SK-N-SH treated with all-trans-retinoic acid at 6 μM for 48 hours (cell line): ENCODE results near the gene RASA3.

ENCODE experiments used
- ATAC-seq: fragments of 200-7000 bp; cut with Tn5 transposase; 3 replicates; pipeline ENCODE4 v1.9.1; 2020; ENCODE audit warnings: mild to moderate bottlenecking, moderate library complexity
- ARNTL ChIP-seq: fragments of 450-650 bp; formaldehyde crosslinking; IDR thresholded peaks from 2 replicates; pipeline ENCODE4 v1.5.0; 2020; ENCODE audit warnings: low read depth, mild to moderate bottlenecking, moderate library complexity, borderline replicate concordance
- BACH2 ChIP-seq: fragments of 250-450 bp; sonication (Bioruptor Pico); IDR thresholded peaks from 2 replicates; pipeline ENCODE4 v1.9.0; 2021; ENCODE audit warnings: mild to moderate bottlenecking, borderline replicate concordance
- GLIS3 ChIP-seq: fragments of 250-450 bp; sonication (Bioruptor Pico); IDR thresholded peaks from 2 replicates; pipeline ENCODE4 v1.5.0; 2020; ENCODE audit warnings: mild to moderate bottlenecking, moderate library complexity
- ISL1 ChIP-seq: fragments of 250-450 bp; sonication (Bioruptor Pico); IDR thresholded peaks from 2 replicates; pipeline ENCODE4 v2.1.2; 2022; ENCODE audit warnings: mild to moderate bottlenecking, moderate library complexity
- OSR1 ChIP-seq: fragments of 250-450 bp; sonication (Bioruptor Pico); IDR thresholded peaks from 2 replicates; pipeline ENCODE4 v1.8.0; 2022; ENCODE audit warnings: moderate library complexity, mild to moderate bottlenecking, inconsistent platforms
- PPARA ChIP-seq: fragments of 250-450 bp; sonication (Bioruptor Pico); IDR thresholded peaks from 2 replicates; pipeline ENCODE4 v1.5.0; 2020; ENCODE audit warnings: mild to moderate bottlenecking, borderline replicate concordance
- RARB ChIP-seq: fragments of 250-450 bp; sonication (Bioruptor Pico); IDR thresholded peaks from 2 replicates; pipeline ENCODE4 v1.8.0; 2021; ENCODE audit warnings: mild to moderate bottlenecking, moderate library complexity
- SNAI2 ChIP-seq: fragments of 250-450 bp; sonication (Bioruptor Pico); IDR thresholded peaks from 2 replicates; pipeline ENCODE4 v1.5.0; 2020; ENCODE audit warnings: mild to moderate bottlenecking, moderate library complexity
- TCF4 ChIP-seq: fragments of 250-450 bp; sonication (Bioruptor Pico); IDR thresholded peaks from 2 replicates; pipeline ENCODE4 v1.8.0; 2021; ENCODE audit warnings: mild to moderate bottlenecking, moderate library complexity, borderline replicate concordance
- TOX ChIP-seq: fragments of 250-450 bp; sonication (Bioruptor Pico); IDR thresholded peaks from 2 replicates; pipeline ENCODE4 v1.8.0; 2021; ENCODE audit warnings: mild to moderate bottlenecking, moderate library complexity, borderline replicate concordance
- ZC3H10 ChIP-seq: fragments of 250-450 bp; sonication (Bioruptor Pico); IDR thresholded peaks from 2 replicates; pipeline ENCODE4 v1.5.1; 2021; ENCODE audit warnings: mild to moderate bottlenecking, moderate library complexity
- ZFP3 ChIP-seq: fragments of 250-450 bp; sonication (Bioruptor Pico); IDR thresholded peaks from 2 replicates; pipeline ENCODE4 v1.5.0; 2020; ENCODE audit warnings: mild to moderate bottlenecking, moderate library complexity
- ZFP30 ChIP-seq: fragments of 450-650 bp; formaldehyde crosslinking; IDR thresholded peaks from 2 replicates; pipeline ENCODE4 v1.5.0; 2022; ENCODE audit warnings: mild to moderate bottlenecking, moderate library complexity
- ZNF70 ChIP-seq: fragments of 450-650 bp; formaldehyde crosslinking; IDR thresholded peaks from 2 replicates; pipeline ENCODE4 v1.5.0; 2020; ENCODE audit warnings: mild to moderate bottlenecking, moderate library complexity
- ZNF8 ChIP-seq: fragments of 450-650 bp; formaldehyde crosslinking; IDR thresholded peaks from 2 replicates; pipeline ENCODE4 v1.5.0; 2020; ENCODE audit warnings: mild to moderate bottlenecking, moderate library complexity
- TF ChIP-seq, protein P1 (sequence below): fragments of 250-450 bp; sonication (Bioruptor Pico); IDR thresholded peaks from 2 replicates; pipeline ENCODE4 v1.5.1; 2021; ENCODE audit warnings: mild to moderate bottlenecking, moderate library complexity
- TF ChIP-seq, protein P2 (sequence below): fragments of 250-450 bp; sonication (Bioruptor Pico); IDR thresholded peaks from 2 replicates; pipeline ENCODE4 v1.5.1; 2020; ENCODE audit warnings: low read depth, mild to moderate bottlenecking, moderate library complexity
- TF ChIP-seq, protein P3 (sequence below): fragments of 250-450 bp; sonication (Bioruptor Pico); IDR thresholded peaks from 2 replicates; pipeline ENCODE4 v1.8.0; 2020; ENCODE audit warnings: mild to moderate bottlenecking, moderate library complexity, borderline replicate concordance
- TF ChIP-seq, protein P4 (sequence below): fragments of 250-450 bp; sonication (Bioruptor Pico); IDR thresholded peaks from 2 replicates; pipeline ENCODE4 v1.8.0; 2021; ENCODE audit warnings: low read depth, mild to moderate bottlenecking, moderate library complexity, borderline replicate concordance
- TF ChIP-seq, protein P5 (sequence below): fragments of 250-450 bp; sonication (Bioruptor Pico); IDR thresholded peaks from 2 replicates; pipeline ENCODE4 v1.5.0; 2020; ENCODE audit warnings: mild to moderate bottlenecking, moderate library complexity

The RASA3 gene

DNA sequence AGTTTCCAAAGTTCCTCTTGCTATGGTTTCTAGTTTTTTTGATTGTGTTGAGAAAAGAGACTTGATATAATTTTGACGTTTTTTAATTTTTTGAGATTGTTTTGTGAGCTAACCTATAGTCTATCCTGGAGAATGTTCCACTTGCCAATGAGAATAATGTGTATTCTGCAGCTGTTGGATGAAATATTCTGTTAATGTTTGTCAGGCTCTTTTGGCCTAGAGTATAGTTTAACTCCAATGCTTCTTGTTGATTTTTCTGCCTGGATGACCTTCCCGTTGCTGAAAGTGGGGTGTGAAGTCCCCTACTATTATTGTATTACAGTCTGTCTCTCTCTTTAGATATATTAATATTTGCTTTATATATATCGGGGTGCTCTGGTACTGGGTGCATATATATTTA is 40.0 kb downstream of the RASA3 start:
- ATAC-seq, result no peak
- TF ChIP-seq ARNTL (CRISPR knock-in tag) (no peak), OSR1 (CRISPR knock-in tag) (no peak), ZNF70 (CRISPR knock-in tag) (no peak), TCF4 (CRISPR knock-in tag) (no peak), ZFP30 (CRISPR knock-in tag) (no peak), ISL1 (CRISPR knock-in tag) (no peak), PPARA (CRISPR knock-in tag) (no peak), ZFP3 (CRISPR knock-in tag) (no peak), RARB (CRISPR knock-in tag) (no peak), SNAI2 (CRISPR knock-in tag) (no peak), ZC3H10 (CRISPR knock-in tag) (no peak), TOX (CRISPR knock-in tag) (no peak)
- TF ChIP-seq, protein P1, sequence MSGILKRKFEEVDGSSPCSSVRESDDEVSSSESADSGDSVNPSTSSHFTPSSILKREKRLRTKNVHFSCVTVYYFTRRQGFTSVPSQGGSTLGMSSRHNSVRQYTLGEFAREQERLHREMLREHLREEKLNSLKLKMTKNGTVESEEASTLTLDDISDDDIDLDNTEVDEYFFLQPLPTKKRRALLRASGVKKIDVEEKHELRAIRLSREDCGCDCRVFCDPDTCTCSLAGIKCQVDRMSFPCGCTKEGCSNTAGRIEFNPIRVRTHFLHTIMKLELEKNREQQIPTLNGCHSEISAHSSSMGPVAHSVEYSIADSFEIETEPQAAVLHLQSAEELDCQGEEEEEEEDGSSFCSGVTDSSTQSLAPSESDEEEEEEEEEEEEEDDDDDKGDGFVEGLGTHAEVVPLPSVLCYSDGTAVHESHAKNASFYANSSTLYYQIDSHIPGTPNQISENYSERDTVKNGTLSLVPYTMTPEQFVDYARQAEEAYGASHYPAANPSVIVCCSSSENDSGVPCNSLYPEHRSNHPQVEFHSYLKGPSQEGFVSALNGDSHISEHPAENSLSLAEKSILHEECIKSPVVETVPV (CRISPR knock-in tag), result no peak
- TF ChIP-seq, protein P2, sequence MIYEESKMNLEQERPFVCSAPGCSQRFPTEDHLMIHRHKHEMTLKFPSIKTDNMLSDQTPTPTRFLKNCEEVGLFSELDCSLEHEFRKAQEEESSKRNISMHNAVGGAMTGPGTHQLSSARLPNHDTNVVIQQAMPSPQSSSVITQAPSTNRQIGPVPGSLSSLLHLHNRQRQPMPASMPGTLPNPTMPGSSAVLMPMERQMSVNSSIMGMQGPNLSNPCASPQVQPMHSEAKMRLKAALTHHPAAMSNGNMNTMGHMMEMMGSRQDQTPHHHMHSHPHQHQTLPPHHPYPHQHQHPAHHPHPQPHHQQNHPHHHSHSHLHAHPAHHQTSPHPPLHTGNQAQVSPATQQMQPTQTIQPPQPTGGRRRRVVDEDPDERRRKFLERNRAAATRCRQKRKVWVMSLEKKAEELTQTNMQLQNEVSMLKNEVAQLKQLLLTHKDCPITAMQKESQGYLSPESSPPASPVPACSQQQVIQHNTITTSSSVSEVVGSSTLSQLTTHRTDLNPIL, result no peak
- TF ChIP-seq, protein P3, sequence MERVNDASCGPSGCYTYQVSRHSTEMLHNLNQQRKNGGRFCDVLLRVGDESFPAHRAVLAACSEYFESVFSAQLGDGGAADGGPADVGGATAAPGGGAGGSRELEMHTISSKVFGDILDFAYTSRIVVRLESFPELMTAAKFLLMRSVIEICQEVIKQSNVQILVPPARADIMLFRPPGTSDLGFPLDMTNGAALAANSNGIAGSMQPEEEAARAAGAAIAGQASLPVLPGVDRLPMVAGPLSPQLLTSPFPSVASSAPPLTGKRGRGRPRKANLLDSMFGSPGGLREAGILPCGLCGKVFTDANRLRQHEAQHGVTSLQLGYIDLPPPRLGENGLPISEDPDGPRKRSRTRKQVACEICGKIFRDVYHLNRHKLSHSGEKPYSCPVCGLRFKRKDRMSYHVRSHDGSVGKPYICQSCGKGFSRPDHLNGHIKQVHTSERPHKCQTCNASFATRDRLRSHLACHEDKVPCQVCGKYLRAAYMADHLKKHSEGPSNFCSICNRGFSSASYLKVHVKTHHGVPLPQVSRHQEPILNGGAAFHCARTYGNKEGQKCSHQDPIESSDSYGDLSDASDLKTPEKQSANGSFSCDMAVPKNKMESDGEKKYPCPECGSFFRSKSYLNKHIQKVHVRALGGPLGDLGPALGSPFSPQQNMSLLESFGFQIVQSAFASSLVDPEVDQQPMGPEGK, result no peak
- TF ChIP-seq, protein P4, sequence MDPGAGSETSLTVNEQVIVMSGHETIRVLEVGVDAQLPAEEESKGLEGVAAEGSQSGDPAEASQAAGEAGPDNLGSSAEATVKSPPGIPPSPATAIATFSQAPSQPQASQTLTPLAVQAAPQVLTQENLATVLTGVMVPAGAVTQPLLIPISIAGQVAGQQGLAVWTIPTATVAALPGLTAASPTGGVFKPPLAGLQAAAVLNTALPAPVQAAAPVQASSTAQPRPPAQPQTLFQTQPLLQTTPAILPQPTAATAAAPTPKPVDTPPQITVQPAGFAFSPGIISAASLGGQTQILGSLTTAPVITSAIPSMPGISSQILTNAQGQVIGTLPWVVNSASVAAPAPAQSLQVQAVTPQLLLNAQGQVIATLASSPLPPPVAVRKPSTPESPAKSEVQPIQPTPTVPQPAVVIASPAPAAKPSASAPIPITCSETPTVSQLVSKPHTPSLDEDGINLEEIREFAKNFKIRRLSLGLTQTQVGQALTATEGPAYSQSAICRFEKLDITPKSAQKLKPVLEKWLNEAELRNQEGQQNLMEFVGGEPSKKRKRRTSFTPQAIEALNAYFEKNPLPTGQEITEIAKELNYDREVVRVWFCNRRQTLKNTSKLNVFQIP (CRISPR knock-in tag), result no peak
- TF ChIP-seq, protein P5, sequence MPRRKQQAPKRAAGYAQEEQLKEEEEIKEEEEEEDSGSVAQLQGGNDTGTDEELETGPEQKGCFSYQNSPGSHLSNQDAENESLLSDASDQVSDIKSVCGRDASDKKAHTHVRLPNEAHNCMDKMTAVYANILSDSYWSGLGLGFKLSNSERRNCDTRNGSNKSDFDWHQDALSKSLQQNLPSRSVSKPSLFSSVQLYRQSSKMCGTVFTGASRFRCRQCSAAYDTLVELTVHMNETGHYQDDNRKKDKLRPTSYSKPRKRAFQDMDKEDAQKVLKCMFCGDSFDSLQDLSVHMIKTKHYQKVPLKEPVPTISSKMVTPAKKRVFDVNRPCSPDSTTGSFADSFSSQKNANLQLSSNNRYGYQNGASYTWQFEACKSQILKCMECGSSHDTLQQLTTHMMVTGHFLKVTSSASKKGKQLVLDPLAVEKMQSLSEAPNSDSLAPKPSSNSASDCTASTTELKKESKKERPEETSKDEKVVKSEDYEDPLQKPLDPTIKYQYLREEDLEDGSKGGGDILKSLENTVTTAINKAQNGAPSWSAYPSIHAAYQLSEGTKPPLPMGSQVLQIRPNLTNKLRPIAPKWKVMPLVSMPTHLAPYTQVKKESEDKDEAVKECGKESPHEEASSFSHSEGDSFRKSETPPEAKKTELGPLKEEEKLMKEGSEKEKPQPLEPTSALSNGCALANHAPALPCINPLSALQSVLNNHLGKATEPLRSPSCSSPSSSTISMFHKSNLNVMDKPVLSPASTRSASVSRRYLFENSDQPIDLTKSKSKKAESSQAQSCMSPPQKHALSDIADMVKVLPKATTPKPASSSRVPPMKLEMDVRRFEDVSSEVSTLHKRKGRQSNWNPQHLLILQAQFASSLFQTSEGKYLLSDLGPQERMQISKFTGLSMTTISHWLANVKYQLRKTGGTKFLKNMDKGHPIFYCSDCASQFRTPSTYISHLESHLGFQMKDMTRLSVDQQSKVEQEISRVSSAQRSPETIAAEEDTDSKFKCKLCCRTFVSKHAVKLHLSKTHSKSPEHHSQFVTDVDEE (CRISPR knock-in tag), result no peak

DNA sequence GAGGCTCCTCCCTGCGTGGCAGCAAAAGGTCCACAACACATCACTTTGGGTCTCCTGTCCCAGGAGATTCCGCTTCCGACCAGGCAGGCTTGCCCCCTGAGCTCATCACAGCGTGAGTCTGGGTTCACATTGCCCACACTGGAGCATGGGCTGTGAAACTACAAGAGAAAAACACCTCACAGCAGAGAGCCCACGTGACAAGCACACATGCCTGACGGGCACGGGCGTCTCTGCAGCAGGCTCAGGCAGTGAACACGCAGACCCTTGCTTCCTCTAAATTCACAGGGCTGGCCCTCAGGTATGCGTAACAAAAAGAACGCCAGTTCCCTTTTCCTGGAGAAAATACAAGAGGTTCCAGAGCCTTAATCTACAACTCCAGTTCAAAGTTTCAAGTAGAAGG is 41.9 kb downstream of the RASA3 start:
- ATAC-seq, result no peak
- no peak for TF ChIP-seq PPARA (CRISPR knock-in tag)
- TF ChIP-seq ARNTL (CRISPR knock-in tag), result no peak
- no peak for TF ChIP-seq RARB (CRISPR knock-in tag)
- TF ChIP-seq TCF4 (CRISPR knock-in tag), result no peak

DNA sequence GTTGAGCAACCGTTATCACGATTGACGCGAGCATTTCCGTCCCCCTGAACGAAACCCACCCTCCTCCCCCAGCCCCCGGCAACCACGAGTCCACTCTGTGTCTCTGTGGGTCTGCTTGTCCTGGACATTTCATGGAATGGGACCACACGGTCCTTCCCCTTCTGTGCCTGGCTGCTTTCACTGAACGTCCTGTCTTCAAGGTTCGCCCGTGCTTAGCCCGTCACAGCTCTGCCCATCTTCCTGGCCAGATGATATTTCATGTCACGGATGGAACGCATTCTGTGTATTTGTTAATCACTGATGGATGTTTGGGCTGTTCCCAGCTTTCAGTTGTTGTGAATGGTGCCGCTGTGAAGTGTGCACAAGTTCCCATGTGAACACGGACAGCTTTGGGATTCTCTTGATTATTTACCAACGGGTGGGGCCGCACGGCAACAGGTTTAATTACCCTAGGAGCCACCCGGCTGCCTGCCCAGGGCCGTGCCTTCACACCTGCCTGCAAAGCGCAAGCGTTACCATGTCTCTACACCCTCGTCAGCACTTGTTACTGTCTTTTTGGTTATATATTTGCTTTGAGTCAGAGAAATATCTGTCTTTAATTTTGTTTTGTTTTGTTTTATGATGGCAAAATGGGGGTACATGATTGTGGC is 42.5 kb downstream of the RASA3 start:
- no peak for ATAC-seq
- TF ChIP-seq GLIS3 (CRISPR knock-in tag), result no peak
- TF ChIP-seq ZNF8 (CRISPR knock-in tag), result no peak

DNA sequence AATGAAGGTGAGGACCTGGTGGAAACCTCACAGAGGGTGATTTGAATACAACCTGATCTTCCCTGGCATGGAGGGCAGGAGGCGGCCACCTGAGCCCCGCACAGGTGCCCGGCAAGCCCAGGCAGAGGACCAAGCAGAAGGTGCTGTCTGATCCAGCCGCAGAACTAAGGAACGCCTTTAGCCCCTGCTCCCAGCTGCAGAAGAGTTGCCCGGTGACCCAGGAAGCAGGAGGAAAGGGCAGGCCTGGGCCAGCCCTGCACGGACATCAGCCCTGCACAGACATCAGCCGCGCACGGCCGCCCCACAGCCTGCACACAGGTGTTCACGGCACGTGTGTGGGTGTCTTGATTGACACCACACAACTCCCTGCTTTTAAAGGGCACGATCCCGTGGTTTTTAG is 43.1 kb downstream of the RASA3 start:
- TF ChIP-seq BACH2 (CRISPR knock-in tag), result no peak
- no peak; the same call in 2 of the 3 replicates for ATAC-seq
